Activated CD4-positive, alpha-beta T cell treated with anti-CD3 and anti-CD28 coated beads for 4 hours (primary cell): ENCODE data around the gene PITPNM3.

Source experiments
- DNase-seq, 2 donors: peaks; one replicate each; pipeline ENCODE4 v3.0.0-alpha.2; 2020

Gene PITPNM3

GRCh38 chr17:6435968-6436367 lies 120.4 kb downstream of the PITPNM3 start:
- peak; percentile 57 to 58 for DNase-seq

- DNase-seq, result no peak
These were observed 121.3 kb downstream of the PITPNM3 start, which contains the start of gene AIPL1 for GRCh38 chr17:6435051-6435450. AIPL1 (minus strand) TSS chr17:6435121; CDS start chr17:6435104, 17 bp downstream.

GRCh38 chr17:6430769-6431168 lies 125.6 kb downstream of the PITPNM3 start:
- no peak for DNase-seq

GRCh38 chr17:6429266-6429665 lies 127.1 kb downstream of the PITPNM3 start:
- no peak for DNase-seq

- no peak for DNase-seq
These were observed 128.0 kb downstream of the PITPNM3 start for GRCh38 chr17:6428207-6428965.

GRCh38 chr17:6427279-6427781 lies 129.0 kb downstream of the PITPNM3 start:
- peak in 1 of 2 donors; percentile 11 for DNase-seq

GRCh38 chr17:6426356-6427101 lies 129.8 kb downstream of the PITPNM3 start:
- no peak for DNase-seq

GRCh38 chr17:6425407-6425806 lies 130.9 kb downstream of the PITPNM3 start:
- DNase-seq, result no peak

GRCh38 chr17:6423931-6424330 lies 132.4 kb downstream of the PITPNM3 start:
- DNase-seq, result no peak

- no peak for DNase-seq
These were observed 133.6 kb downstream of the PITPNM3 start for GRCh38 chr17:6422654-6423241.

- DNase-seq, result peak; percentile 64 to 68
These were observed 134.4 kb downstream of the PITPNM3 start for GRCh38 chr17:6421700-6422604.

- DNase-seq, result peak in 1 of 2 donors; percentile 17
These were observed 136.1 kb downstream of the PITPNM3 start for GRCh38 chr17:6420173-6420641.

GRCh38 chr17:6415616-6416015 lies 140.7 kb downstream of the PITPNM3 start:
- DNase-seq, result no peak

- no peak for DNase-seq
These were observed 143.3 kb downstream of the PITPNM3 start for GRCh38 chr17:6413065-6413464.

- no peak for DNase-seq
These were observed 147.6 kb downstream of the PITPNM3 start for GRCh38 chr17:6408735-6409134.

GRCh38 chr17:6408276-6408675 lies 148.1 kb downstream of the PITPNM3 start:
- DNase-seq, result no peak

- no peak for DNase-seq
These were observed 154.1 kb downstream of the PITPNM3 start for GRCh38 chr17:6402258-6402657.
